GM12875 (cell line): Measurements from ENCODE around the gene NUP50.

ENCODE experiments used
- H3K4me3 ChIP-seq: one replicate; pipeline ENCODE4 v1.5.1; 2011; ENCODE audit warnings: low read depth, low read length, control low read depth
- TF ChIP-seq, protein P1 (sequence below): IDR thresholded peaks from 2 replicates; pipeline ENCODE4 v1.5.1; 2011; ENCODE audit warnings: low read depth, mild to moderate bottlenecking, control low read depth, inconsistent platforms, low read length, moderate library complexity, borderline replicate concordance; ENCODE audit not compliant: insufficient read depth

The NUP50 gene

DNA sequence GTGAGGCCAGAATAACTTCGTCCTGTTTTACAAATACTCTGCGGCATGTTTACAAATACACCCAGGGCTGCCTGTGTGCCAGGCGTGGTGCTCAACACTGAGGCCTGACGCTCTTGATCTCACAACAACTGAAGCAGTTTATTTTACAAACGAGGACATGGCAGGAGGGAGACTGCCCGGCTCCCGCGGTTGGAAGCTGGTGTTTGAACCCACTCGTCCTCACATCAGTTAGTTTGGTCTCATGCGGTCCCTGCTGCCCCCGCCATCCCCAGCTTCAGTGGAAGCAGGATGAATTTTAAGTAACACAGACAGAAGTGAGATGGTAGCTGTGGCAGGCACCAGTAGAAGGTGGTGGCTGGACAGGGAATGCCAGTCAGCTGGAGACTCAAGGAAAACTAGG, 60.6 kb downstream of the NUP50 start:
- H3K4me3 ChIP-seq, result no peak overlapping the region
- TF ChIP-seq, protein P1, sequence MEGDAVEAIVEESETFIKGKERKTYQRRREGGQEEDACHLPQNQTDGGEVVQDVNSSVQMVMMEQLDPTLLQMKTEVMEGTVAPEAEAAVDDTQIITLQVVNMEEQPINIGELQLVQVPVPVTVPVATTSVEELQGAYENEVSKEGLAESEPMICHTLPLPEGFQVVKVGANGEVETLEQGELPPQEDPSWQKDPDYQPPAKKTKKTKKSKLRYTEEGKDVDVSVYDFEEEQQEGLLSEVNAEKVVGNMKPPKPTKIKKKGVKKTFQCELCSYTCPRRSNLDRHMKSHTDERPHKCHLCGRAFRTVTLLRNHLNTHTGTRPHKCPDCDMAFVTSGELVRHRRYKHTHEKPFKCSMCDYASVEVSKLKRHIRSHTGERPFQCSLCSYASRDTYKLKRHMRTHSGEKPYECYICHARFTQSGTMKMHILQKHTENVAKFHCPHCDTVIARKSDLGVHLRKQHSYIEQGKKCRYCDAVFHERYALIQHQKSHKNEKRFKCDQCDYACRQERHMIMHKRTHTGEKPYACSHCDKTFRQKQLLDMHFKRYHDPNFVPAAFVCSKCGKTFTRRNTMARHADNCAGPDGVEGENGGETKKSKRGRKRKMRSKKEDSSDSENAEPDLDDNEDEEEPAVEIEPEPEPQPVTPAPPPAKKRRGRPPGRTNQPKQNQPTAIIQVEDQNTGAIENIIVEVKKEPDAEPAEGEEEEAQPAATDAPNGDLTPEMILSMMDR, result no peak

DNA sequence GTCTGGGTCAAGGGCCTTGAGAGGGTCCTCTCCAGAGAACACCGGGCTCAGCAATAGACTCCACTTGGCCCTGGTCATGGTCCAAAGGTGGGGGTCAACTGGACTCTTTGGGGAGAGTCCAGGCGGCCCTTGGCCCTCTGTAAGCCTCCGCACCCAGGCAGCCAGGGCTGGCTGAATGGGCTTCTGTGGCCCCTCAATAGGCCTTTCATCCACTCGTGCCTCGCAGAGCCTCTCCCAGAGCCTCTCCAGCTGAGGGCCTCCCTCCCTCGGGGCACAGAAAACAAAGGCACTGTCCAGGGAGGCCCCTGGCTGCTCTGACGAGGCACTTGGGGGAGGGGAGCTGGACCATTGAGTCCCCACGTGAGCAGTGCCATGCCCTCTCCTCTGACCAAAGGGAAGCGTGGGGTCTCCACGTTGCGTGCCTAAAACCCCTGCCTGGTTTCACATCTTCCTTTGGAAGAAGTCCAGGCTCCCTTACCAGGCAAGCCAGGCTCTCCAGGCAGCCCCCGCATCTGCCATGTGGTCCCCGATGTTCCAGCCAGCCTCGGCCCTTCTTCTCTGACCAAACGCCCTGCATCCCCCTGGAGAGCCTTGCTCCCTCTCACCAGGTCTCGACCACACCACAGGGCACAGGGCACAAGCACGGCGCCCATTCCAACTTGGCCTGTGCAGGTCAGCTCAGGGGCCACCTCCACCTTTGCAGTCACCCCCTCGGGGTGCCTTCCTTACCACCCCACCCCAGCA, 61.4 kb downstream of the NUP50 start:
- H3K4me3 ChIP-seq, result no peak overlapping the region
- TF ChIP-seq, protein P1, result no peak

DNA sequence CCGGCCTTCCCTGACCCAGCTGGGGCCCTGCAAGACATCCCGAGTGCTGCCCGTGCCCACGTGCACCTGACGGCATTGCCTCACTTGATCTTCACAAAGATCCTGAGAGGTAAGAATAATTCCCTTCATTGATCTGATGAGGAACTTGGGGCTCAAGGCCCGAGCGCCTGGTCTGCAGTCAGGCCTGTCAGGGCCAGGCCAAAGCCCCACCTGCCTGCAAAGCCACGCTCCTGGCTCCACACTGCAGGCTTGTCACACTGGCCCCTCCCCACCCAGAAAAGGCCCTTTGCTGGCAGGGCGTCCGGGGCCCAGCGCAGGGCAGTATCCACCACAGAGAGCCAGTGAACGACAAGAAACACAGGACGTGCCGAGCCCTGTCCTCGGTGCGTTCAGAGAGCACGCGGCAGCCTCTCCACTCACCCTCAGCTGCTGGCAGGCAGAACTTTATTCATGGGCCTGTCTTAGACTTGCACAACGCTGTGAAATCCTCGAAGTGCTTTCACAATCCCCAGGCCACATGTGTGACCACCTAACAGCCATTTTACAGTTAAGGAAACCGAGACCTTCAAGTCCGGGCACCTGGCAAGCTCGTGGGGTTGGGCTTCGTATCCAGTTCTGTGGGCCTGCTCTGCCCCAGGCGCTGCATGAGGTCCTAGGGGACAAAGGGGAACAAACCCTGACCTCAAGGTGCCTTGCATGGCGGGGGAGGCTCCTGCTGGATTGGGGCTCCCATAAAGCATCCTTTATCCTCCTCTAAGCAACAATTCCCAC, 62.2 kb downstream of the NUP50 start:
- no peak overlapping the region for H3K4me3 ChIP-seq
- TF ChIP-seq, protein P1, result no peak

DNA sequence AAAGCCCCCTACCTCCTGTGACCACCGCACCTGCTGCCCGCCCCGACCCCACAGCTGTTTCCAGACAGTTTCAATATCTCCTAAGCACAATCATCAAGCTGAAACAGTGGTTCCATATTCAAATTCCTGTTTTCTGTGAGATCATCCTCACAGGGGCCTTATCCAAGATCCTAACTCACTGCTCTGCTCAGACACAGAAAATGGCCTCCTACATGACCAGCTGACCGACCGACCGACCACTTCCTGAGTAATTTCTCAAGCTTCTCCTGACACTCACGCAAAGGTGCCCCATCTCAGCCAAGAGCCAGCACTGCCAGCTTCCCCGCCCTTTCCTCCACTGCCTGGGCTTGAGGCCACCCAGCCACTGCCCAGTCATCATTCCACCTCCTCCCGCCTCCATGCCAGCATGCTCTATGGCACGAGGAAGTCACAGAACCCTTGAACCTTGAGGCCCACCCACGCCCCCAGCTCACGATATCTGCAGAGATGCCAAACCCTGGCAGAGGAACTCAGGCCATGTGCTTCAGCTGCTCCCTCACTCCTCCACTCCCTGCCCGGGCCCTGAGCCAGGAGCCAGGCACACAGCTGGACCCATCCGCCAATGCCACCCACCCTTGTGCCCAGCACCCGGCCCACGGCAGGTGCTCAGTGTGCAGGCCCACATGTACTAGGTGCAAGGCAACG, 62.9 kb downstream of the NUP50 start:
- TF ChIP-seq, protein P1, result no peak
- no peak overlapping the region for H3K4me3 ChIP-seq

DNA sequence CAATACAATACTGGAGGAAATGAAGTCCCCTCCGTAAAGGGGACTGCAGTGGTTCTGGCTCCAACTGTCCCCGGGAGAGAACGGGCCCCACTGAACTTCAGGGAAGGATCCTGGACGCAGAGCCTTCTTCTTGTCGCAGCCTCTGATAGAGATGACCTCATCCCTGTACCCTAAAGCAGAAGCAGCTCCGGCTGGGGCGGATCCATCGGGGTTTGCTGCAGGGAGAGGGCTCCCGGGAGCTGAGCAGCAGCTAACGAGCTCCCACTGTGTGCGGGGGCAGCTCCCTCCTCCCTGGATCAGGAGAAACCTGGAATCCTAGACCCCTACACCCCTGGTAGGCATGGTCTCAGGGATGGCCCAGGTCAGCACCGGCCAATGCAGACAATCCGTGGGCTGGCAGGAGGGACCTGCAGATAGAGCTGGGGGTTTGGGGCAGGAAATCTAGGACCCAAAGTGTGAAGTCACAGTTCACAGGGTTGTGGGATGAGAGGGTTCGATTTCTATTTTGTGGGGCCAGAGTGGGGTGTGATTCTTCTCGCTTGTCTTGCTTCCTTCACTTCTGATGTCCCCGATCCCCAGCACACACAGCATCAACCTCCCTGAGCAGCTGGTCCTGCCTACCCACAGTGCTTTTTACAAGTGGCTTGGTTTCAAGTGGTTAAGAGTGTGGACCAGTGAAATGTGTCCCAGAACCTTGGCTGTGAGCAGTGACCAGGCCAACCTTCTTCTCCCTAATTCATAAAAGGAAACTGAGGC, 64.1 kb downstream of the NUP50 start:
- TF ChIP-seq, protein P1, result no peak
- H3K4me3 ChIP-seq, result no peak overlapping the region

DNA sequence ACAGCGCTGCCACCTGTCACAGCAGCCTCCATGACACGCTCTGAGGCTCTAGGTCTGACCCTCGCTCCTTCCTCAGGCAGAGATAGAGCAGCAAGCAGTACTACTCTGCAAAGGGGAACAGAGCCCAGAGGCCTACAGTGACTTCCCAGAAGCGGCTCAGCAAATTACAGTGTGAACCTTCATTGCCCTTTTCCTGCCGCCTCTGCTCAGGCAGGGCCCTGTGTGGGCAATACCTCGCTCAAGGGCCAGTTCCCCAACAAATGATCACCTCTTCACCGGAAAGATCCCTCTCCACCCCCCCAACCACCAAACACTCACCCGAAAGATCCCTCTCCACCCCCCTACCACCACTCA, 64.7 kb downstream of the NUP50 start:
- TF ChIP-seq, protein P1, result no peak
- no peak overlapping the region for H3K4me3 ChIP-seq
